ENCODE results near the gene RAD51B. TPM values are rescaled to one million over a fixed set of nuclear protein-coding genes. Genes with fewer than 3 reads are reported as not detected.

Gene RAD51B
- total RNA-seq, 1 donor from 2014 or later: 16.7 TPM

GRCh38 chr14:68609012-68609411 lies 789.4 kb downstream of the RAD51B start:
- Mint-ChIP-seq H3K4me1 (peaks cover 9% of the 10 kb centered on the region), H3K27ac (ENCODE audit: unreplicated experiment) (no peak overlapping the region), H3K36me3 (ENCODE audit: low read depth) (peaks cover 15% of the 10 kb centered on the region), H3K4me3 (no peak overlapping the region), H3K27me3 (ENCODE audit: low read depth) (no peaks in the 10 kb centered on the region), H3K9me3 (peaks cover 2% of the 10 kb centered on the region)
- TF ChIP-seq, protein P1, sequence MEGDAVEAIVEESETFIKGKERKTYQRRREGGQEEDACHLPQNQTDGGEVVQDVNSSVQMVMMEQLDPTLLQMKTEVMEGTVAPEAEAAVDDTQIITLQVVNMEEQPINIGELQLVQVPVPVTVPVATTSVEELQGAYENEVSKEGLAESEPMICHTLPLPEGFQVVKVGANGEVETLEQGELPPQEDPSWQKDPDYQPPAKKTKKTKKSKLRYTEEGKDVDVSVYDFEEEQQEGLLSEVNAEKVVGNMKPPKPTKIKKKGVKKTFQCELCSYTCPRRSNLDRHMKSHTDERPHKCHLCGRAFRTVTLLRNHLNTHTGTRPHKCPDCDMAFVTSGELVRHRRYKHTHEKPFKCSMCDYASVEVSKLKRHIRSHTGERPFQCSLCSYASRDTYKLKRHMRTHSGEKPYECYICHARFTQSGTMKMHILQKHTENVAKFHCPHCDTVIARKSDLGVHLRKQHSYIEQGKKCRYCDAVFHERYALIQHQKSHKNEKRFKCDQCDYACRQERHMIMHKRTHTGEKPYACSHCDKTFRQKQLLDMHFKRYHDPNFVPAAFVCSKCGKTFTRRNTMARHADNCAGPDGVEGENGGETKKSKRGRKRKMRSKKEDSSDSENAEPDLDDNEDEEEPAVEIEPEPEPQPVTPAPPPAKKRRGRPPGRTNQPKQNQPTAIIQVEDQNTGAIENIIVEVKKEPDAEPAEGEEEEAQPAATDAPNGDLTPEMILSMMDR (conservative IDR thresholded peaks at IDR 0.05): no peak
- no peak for DNase-seq (ENCODE audit: low read depth, low spot score)

DNA sequence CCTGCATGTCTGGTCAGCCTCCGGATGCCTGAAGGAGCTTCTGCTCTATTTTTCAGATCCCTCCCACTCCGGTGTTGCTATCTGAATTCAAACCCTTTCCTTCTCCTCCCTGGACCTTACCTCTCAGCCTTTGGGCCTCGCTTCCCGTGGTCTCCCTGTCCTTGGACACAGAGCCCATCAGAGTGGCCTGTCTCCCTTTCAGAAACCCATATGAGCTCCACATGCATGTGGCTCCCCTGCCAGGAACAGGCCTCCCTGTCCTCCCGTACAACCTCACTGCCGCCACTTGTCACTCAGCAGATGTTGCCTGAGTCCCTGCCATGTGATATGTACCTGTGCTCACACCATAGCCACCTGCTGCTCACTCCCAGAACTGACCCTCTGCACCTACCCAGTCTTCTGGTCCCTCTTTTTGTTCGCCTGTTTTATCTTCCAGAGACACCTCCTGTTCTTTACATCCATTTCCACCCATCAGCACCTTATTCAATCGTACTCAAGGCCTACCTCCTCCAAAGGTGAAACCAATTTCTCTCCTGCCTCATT lies 790.7 kb downstream of the RAD51B start:
- no peaks in the 10 kb centered on the region for H3K27me3 Mint-ChIP-seq (ENCODE audit: low read depth)
- H3K4me1 Mint-ChIP-seq: peaks cover 9% of the 10 kb centered on the region
- TF ChIP-seq, protein P1 (conservative IDR thresholded peaks at IDR 0.05): no peak
- H3K9me3 Mint-ChIP-seq: peaks cover 8% of the 10 kb centered on the region
- DNase-seq (ENCODE audit: low read depth, low spot score): no peak
- H3K4me3 Mint-ChIP-seq: no peak overlapping the region
- H3K36me3 Mint-ChIP-seq (ENCODE audit: low read depth): peaks cover 21% of the 10 kb centered on the region
- no peak overlapping the region for H3K27ac Mint-ChIP-seq (ENCODE audit: unreplicated experiment)

DNA sequence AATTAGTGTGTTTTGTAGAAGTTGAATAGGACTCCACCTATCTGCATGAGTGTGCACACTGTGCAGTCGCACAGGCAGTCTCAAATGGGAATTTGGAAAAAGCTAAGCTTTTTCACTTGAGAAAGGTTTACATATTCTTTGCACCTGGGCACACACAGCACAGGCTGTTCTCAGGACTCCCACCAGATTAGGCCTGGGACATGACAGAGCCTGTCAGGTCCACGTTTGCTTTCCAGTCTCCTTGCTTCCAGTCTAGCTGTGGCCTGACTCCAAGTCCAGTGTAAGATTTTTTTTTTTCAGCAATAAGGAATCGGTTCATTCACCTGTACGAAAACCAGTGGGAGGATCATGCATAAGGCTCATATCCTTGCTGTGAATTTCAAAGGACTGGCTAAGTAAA lies 792.0 kb downstream of the RAD51B start:
- H3K36me3 Mint-ChIP-seq (ENCODE audit: low read depth): peaks cover 25% of the 10 kb centered on the region
- no peaks in the 10 kb centered on the region for H3K4me1 Mint-ChIP-seq
- TF ChIP-seq, protein P1 (conservative IDR thresholded peaks at IDR 0.05): no peak
- H3K9me3 Mint-ChIP-seq: peaks cover 16% of the 10 kb centered on the region
- no peak overlapping the region for H3K4me3 Mint-ChIP-seq
- DNase-seq (ENCODE audit: low read depth, low spot score): no peak
- H3K27ac Mint-ChIP-seq (ENCODE audit: unreplicated experiment): no peak overlapping the region
- H3K27me3 Mint-ChIP-seq (ENCODE audit: low read depth): no peaks in the 10 kb centered on the region

DNA sequence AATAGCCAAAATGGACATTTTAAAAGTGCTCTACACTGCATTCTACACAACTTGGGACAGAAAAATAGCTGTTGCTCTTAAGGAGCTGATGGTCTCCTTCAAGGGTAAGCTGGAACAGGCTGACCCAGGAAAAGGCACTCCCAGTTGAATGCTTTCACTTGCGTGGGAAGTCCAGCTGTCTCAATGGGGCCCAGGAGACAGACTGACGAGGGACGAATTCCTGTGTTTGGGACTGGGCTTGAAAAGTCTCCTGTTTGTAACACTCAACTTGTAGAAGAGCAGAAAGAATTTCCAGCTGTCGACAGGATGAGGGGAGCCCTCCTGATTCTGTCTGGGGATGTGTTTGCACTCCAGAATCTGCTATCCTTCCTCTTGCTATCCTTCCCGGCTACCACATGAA lies 792.5 kb downstream of the RAD51B start:
- H3K27ac Mint-ChIP-seq (ENCODE audit: unreplicated experiment): no peak overlapping the region
- TF ChIP-seq, protein P1 (conservative IDR thresholded peaks at IDR 0.05): no peak

DNA sequence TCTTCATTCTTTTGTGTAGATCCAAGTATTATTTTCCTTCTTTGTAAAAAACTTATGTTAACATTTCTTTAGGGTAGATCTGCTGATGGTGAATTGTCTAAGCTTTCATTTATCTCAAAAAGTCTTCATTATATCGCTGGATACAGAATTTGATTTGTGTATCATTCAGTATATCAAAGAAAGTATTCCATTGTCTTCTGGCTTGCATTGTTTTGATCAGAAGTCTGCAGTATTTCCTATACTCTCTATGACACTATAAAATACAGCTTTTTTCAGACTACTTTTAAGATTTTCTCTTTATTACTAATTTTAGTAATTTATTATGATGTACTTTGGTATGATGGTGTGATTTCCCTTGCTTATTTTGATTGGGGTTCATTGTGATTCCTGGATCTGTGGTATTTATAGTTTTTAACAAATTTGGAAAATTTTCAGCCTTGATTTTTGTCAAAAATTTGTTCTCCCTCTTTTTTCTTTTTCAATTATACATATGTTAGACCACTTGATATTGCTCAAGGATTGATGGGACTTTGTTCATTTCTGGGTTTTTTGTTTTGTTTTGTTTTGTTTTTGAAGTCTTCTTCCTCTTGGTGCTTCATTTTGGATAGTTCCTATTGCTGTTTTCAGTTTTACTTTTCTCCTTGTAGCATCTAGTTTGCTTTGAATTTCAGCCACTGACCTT lies 796.8 kb downstream of the RAD51B start:
- no peak for DNase-seq (ENCODE audit: low read depth, low spot score)
- Mint-ChIP-seq H3K27me3 (ENCODE audit: low read depth) (no peaks in the 10 kb centered on the region), H3K36me3 (ENCODE audit: low read depth) (peaks cover 42% of the 10 kb centered on the region), H3K27ac (ENCODE audit: unreplicated experiment) (no peak overlapping the region), H3K9me3 (peaks cover 35% of the 10 kb centered on the region), H3K4me1 (peaks cover 18% of the 10 kb centered on the region), H3K4me3 (no peak overlapping the region)
- TF ChIP-seq, protein P1 (conservative IDR thresholded peaks at IDR 0.05): no peak

More for the DNA sequence above, 792.5 kb downstream of the RAD51B start:
- DNase-seq (ENCODE audit: low read depth, low spot score): no peak
- Mint-ChIP-seq H3K4me3 (no peak overlapping the region), H3K4me1 (no peaks in the 10 kb centered on the region), H3K36me3 (ENCODE audit: low read depth) (peaks cover 26% of the 10 kb centered on the region), H3K27me3 (ENCODE audit: low read depth) (no peaks in the 10 kb centered on the region), H3K9me3 (peaks cover 20% of the 10 kb centered on the region)
